MM.1S (cell line): ENCODE measurements around the gene PRDM11.

Source experiments
- DNase-seq: peaks from one replicate; pipeline ENCODE4 v3.0.0-alpha.2; 2015
- H2AFZ ChIP-seq: fragments of 300-600 bp; sonication (generic); 2 replicates; pipeline ENCODE4 v1.6.0; 2016; ENCODE audit warnings: antibody characterized with exemption, low read length
- H3F3A ChIP-seq: fragments of 300-600 bp; sonication (generic); 2 replicates; pipeline ENCODE4 v1.6.1; 2016; ENCODE audit warnings: mild to moderate bottlenecking, antibody characterized with exemption, low read length, moderate library complexity, mixed read lengths; ENCODE audit not compliant: insufficient read depth
- H3K27ac ChIP-seq: fragments of 300-600 bp; sonication (generic); 2 replicates; pipeline ENCODE4 v1.5.1; 2016; ENCODE audit warnings: mild to moderate bottlenecking, low read length
- H3K27me3 ChIP-seq: fragments of 300-600 bp; sonication (generic); replicated peaks from 2 replicates; pipeline ENCODE4 v1.6.0; 2016; ENCODE audit warnings: low read length; ENCODE audit not compliant: insufficient read depth
- H3K36me3 ChIP-seq: fragments of 300-600 bp; sonication (generic); replicated peaks from 2 replicates; pipeline ENCODE4 v1.6.1; 2016; ENCODE audit warnings: mild to moderate bottlenecking, low read length, mixed read lengths; ENCODE audit not compliant: insufficient read depth
- H3K4me1 ChIP-seq: fragments of 300-600 bp; sonication (generic); 2 replicates; pipeline ENCODE4 v1.6.1; 2016; ENCODE audit warnings: low read length, mixed read lengths
- H3K4me2 ChIP-seq: fragments of 300-600 bp; sonication (generic); 2 replicates; pipeline ENCODE4 v1.6.0; 2016; ENCODE audit warnings: low read depth, low read length
- H3K4me3 ChIP-seq: fragments of 300-600 bp; sonication (generic); 2 replicates; pipeline ENCODE4 v1.5.1; 2016; ENCODE audit warnings: low read length, mixed read lengths
- H3K79me2 ChIP-seq: fragments of 300-600 bp; sonication (generic); 2 replicates; pipeline ENCODE4 v1.6.1; 2016; ENCODE audit warnings: mixed run types, low read length, mixed read lengths
- H3K9ac ChIP-seq: fragments of 300-600 bp; sonication (generic); 2 replicates; pipeline ENCODE4 v1.6.1; 2016; ENCODE audit warnings: low read length, mixed read lengths
- H3K9me2 ChIP-seq: fragments of 300-600 bp; sonication (generic); replicated peaks from 2 replicates; pipeline ENCODE4 v1.6.1; 2016; ENCODE audit warnings: mild to moderate bottlenecking, low read length, mixed read lengths; ENCODE audit not compliant: insufficient read depth
- H3K9me3 ChIP-seq: fragments of 300-600 bp; sonication (generic); replicated peaks from 2 replicates; pipeline ENCODE4 v1.6.1; 2016; ENCODE audit warnings: mild to moderate bottlenecking, low read length, mixed read lengths; ENCODE audit not compliant: insufficient read depth
- H4K20me1 ChIP-seq: fragments of 300-600 bp; sonication (generic); 2 replicates; pipeline ENCODE4 v1.6.1; 2016; ENCODE audit warnings: mild to moderate bottlenecking, low read length, moderate library complexity, mixed read lengths; ENCODE audit not compliant: insufficient read depth
- EZH2 ChIP-seq: fragments of 300-600 bp; sonication (generic); optimal IDR thresholded peaks from 2 replicates; pipeline ENCODE3; 2017; ENCODE audit warnings: low read depth, mild to moderate bottlenecking, antibody characterized with exemption, low read length, mixed read lengths
- EZH2phosphoT487 ChIP-seq: fragments of 300-600 bp; sonication (generic); IDR thresholded peaks from 2 replicates; pipeline ENCODE4 v1.6.1; 2018; ENCODE audit warnings: antibody characterized with exemption, low read length
- TF ChIP-seq, protein P1 (sequence below): fragments of 300-600 bp; sonication (generic); IDR thresholded peaks from 2 replicates; pipeline ENCODE4 v1.5.1; 2016; ENCODE audit warnings: antibody characterized with exemption, low read length, mixed read lengths

The PRDM11 gene

DNA sequence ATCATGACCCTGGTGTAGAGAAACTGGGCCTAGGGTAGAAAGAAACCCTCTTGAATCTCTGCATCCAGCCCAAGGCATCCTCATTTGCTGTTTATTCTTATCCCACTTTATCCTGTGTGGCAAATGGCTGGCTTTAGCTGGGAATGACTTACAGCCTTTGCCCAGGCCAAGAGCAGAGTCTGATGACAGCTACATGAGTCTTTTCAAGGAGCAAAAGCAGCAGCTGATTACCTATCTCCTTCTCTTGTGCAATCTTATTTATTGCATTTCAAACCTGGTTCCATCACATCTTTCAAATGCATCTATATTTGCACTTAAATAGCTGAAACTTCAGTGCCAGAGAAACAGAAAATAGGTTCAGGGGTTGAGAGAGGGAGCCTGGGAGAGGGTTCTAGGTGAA is 113.6 kb downstream of the PRDM11 start:
- no peak overlapping the region for H2AFZ ChIP-seq
- H3K4me3 ChIP-seq, result no peak overlapping the region
- H3K4me2 ChIP-seq, result no peak overlapping the region
- TF ChIP-seq, protein P1, sequence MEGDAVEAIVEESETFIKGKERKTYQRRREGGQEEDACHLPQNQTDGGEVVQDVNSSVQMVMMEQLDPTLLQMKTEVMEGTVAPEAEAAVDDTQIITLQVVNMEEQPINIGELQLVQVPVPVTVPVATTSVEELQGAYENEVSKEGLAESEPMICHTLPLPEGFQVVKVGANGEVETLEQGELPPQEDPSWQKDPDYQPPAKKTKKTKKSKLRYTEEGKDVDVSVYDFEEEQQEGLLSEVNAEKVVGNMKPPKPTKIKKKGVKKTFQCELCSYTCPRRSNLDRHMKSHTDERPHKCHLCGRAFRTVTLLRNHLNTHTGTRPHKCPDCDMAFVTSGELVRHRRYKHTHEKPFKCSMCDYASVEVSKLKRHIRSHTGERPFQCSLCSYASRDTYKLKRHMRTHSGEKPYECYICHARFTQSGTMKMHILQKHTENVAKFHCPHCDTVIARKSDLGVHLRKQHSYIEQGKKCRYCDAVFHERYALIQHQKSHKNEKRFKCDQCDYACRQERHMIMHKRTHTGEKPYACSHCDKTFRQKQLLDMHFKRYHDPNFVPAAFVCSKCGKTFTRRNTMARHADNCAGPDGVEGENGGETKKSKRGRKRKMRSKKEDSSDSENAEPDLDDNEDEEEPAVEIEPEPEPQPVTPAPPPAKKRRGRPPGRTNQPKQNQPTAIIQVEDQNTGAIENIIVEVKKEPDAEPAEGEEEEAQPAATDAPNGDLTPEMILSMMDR, result no peak
- TF ChIP-seq EZH2phosphoT487, result no peak
- TF ChIP-seq EZH2, result no peak
- no peak overlapping the region for H3K27ac ChIP-seq
- H3K4me1 ChIP-seq, result no peaks in the 10 kb centered on the region
- no peaks in the 10 kb centered on the region for H3K79me2 ChIP-seq
- no peaks in the 10 kb centered on the region for H4K20me1 ChIP-seq
- no peak for DNase-seq
- H3K9me3 ChIP-seq, result no peaks in the 10 kb centered on the region
- H3K36me3 ChIP-seq, result no peaks in the 10 kb centered on the region
- no peaks in the 10 kb centered on the region for H3K9me2 ChIP-seq
- H3K9ac ChIP-seq, result no peak overlapping the region
- H3K27me3 ChIP-seq, result no peaks in the 10 kb centered on the region
- H3F3A ChIP-seq, result no peaks in the 10 kb centered on the region

DNA sequence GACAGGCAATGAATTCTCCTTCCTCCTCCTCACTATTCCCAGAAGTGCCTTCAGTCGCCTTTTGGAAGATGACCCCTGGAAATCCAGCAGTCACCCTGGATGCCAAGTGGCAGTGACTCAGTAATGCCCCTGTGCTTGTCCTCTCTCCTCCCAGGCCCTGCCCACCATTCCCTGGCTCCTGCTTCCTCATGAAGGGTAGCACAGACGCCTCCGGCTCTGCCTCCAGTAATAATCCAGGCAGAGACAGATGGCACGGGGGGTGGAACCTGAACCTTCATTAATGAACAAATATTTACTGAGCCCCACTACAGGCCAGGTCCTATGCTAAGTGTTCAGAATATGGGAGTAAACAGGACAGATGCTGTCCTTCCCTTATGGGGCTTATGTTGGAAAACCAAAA is 116.5 kb downstream of the PRDM11 start:
- DNase-seq, result no peak
- H3K27ac ChIP-seq, result no peak overlapping the region
- H3K4me1 ChIP-seq, result no peaks in the 10 kb centered on the region
- H3K79me2 ChIP-seq, result no peaks in the 10 kb centered on the region
- no peak overlapping the region for H3K4me3 ChIP-seq
- TF ChIP-seq EZH2 (no peak), EZH2phosphoT487 (no peak)
- TF ChIP-seq, protein P1, result no peak
- H3F3A ChIP-seq, result no peaks in the 10 kb centered on the region
- no peak overlapping the region for H3K9ac ChIP-seq
- H4K20me1 ChIP-seq, result no peaks in the 10 kb centered on the region
- no peak overlapping the region for H3K4me2 ChIP-seq
- no peaks in the 10 kb centered on the region for H3K9me2 ChIP-seq
- H3K9me3 ChIP-seq, result no peaks in the 10 kb centered on the region
- H3K27me3 ChIP-seq, result no peaks in the 10 kb centered on the region
- H2AFZ ChIP-seq, result no peak overlapping the region
- no peaks in the 10 kb centered on the region for H3K36me3 ChIP-seq

DNA sequence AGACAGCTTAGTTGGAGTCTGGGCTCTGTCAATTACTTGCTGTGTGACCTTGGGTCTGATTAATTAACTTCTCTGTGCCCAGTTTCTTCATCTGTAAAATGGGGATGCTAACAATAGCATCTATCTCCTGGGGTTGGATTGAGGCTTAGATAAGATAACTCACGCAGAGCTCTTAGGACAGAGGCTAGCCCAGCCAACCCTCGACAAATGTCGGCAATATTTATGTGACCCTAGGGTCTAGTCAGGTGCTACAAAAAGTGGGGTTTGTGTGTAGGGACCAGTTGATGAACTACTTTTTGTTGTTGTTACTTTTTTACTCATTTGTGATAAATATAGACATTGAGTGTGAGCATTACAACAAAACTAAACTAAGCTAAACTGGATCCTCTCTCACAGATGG is 117.3 kb downstream of the PRDM11 start:
- no peaks in the 10 kb centered on the region for H3K4me1 ChIP-seq
- H3K9me3 ChIP-seq, result no peaks in the 10 kb centered on the region
- H3K9me2 ChIP-seq, result no peaks in the 10 kb centered on the region
- DNase-seq, result no peak
- H3F3A ChIP-seq, result no peaks in the 10 kb centered on the region
- H4K20me1 ChIP-seq, result no peaks in the 10 kb centered on the region
- TF ChIP-seq, protein P1, result no peak
- no peak for TF ChIP-seq EZH2
- no peak overlapping the region for H3K9ac ChIP-seq
- no peak overlapping the region for H3K27ac ChIP-seq
- H3K36me3 ChIP-seq, result no peaks in the 10 kb centered on the region
- no peaks in the 10 kb centered on the region for H3K27me3 ChIP-seq
- no peaks in the 10 kb centered on the region for H3K79me2 ChIP-seq
- no peak overlapping the region for H2AFZ ChIP-seq
- H3K4me3 ChIP-seq, result no peak overlapping the region
- H3K4me2 ChIP-seq, result no peak overlapping the region
